Left hindlimb (tissue), 1 donor: Measurements from ENCODE around the gene IRGC.
"Not testable (repeated sequence)": the region's sequence is repeated elsewhere in the genome, so short reads cannot be mapped to it uniquely, and the experiment has no call there.

ENCODE experiments used
- DNase-seq: peaks from one replicate; pipeline ENCODE4 v3.0.0-alpha.2; 2018

Gene IRGC

DNA sequence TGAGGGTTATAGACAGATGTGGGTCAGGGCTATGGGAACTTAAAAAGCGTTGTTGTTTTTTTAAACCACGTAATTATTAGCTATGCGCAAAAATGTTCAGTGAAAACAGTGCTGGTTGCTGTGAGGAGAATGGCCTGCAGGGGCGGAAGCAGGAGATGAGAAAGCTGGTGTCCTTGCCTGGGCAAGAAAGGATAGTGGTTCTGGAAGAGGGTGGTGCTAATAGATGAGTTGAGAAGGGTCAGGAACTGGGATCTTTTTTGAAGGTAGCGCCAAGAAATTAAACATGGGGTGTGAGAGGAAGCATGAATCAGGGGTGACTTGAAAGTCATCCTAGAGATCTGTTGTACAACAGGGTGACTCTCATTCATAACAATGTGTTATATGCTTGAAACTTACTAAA is 43.6 kb downstream of the IRGC start:
- DNase-seq, result no peak

DNA sequence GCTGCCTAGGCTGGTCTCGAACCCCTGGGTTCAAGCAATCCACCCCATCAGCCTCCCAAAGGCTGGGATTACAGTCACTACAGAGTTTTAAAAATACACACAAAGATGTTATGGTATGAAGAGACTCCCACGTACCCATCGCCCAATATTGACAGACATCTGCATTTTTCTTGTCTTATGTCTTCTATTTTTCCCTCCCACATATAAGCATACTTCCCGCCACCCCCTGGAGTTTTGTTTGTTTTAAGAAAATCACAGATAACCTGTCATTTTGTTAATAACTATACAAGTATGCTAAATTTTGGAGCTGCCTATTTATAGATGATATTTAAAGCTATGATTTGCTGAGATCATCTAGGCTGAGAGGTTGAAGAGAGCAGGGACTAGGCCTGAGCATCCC is 45.1 kb downstream of the IRGC start:
- no peak for DNase-seq

DNA sequence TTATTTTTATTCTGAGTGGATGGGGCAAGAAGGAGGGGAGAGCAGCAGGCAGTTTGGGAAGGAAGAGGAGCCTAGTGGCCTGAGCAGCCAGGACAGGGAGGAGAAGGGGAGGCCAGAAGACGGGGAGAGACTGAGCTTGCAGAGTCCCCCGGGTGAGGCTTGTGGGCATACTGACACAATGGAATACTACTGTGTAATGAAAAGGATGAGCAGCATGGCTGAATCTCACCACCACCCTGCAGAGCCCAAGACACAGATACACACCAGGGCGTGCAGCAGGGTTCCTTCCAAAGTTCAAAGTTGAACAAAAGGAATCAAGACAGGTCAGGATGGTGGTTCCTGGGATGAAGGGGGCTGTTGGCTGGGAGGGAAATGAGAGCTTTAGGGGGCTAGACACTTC is 46.9 kb downstream of the IRGC start:
- no peak for DNase-seq

DNA sequence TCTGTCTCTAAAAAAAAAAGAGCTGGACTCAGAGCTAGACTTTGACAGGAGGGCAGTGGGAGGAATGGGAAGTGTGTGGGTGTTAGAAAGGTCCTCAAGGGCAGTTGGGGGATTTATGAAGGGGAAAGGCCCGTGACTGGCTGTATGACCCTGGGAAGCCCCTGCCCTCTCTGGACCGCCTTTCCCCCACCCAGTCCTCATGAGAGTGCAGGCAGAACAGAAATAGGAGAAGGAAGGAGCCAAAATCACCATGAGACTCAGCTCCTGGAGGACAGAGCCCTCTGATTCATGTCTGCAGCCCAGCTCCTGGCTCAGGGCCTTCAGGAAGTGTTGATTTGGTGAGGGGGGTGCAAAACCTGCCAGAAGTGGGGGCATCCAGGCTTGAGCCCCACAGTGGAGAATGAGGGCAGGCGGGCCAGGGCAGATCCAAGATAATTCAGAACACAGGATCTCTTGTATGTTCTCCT is 47.6 kb downstream of the IRGC start:
- no peak for DNase-seq

DNA sequence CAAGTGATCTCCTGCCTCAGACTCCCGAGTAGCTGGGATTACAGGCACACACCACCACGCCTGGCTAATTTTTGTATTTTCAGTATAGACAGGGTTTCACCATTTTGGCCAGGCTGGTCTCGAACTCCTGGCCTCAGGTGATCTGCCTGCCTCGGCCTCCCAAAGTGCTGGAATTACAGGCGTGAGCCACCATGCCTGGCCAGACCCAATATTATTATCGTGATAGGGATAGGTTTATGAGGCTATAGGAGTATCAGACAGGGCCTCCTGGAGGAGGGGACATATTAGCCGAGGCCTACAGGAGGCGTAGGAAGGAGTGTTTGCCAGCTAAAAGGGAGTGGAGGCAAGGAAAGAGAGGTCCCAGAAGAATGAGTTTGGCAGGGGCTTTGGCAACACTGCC is 48.8 kb downstream of the IRGC start:
- not testable (repeated sequence) for DNase-seq

GRCh38 chr19:43765109-43765876 is 49.4 kb downstream of the IRGC start:
- DNase-seq, result peak; percentile 71

- no peak for DNase-seq
Measured at GRCh38 chr19:43766755-43767043, 50.8 kb downstream of the IRGC start.

- DNase-seq, result no peak
Measured at GRCh38 chr19:43767316-43767715, 51.4 kb downstream of the IRGC start.

DNA sequence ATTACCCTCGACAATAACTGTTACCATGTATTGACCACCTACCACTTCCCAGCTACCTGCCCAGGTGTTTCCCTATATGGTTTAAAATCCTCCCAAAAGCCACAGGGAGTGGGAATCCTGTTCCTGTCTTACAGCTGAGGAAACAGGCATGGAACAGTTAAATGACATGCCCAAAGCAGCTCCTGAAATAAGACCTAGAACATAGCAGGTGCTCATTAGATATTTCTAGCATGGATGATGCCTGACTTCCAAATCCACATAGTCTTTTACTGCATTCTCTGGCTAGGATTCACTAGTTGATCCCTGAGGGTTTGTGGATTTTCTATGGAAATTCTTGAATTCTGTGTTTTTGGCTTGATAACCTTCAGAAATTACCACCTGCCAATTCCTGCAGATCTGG is 51.9 kb downstream of the IRGC start:
- DNase-seq, result no peak

DNA sequence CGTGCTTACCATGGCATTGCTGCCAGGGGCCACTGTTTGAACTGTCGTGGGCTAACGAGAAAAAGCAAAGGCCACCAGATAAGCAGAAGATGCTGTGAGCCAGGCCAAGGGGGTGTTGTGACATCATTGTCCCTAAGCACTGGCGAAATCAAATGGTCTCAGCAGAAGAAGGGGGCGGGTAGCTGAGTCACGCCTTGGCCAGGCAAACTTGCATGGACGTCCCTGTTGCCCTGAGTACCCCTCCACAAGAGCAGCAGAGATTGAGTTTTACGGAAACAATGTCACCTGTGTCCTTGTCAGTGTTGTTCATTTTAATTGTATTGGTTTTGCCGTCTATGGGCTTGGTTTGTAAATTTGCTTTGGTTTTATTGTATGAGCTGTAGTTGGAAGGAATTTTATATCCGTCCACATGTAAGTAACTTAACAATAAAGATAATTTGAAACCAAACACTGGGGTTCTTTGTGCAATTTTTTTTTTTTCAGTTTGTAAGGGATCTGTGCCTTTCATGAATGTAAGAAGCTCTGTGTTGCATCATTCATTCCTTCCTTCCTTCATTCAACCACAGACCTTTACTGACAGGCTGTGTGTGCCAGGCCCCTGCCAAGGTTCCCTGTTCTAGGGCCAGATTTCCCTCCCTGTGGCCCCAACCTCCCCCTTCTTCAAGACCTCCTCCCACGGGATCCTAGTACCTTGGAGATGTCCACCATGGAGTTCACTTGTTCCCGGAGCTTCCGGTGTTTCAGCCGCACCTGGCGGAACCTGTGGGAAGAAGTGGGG is 52.6 kb downstream of the IRGC start:
- DNase-seq, result no peak

GRCh38 chr19:43769256-43769655 is 53.4 kb downstream of the IRGC start:
- DNase-seq, result no peak
